CD4-positive, alpha-beta T cell treated with Interleukin-1 beta for 1 hour (primary cell): ENCODE results near the gene HMX1.

Source experiments
- DNase-seq, 2 donors: peaks; one replicate each; pipeline ENCODE4 v3.0.0-alpha.2; 2020 to 2022

The HMX1 gene

DNA sequence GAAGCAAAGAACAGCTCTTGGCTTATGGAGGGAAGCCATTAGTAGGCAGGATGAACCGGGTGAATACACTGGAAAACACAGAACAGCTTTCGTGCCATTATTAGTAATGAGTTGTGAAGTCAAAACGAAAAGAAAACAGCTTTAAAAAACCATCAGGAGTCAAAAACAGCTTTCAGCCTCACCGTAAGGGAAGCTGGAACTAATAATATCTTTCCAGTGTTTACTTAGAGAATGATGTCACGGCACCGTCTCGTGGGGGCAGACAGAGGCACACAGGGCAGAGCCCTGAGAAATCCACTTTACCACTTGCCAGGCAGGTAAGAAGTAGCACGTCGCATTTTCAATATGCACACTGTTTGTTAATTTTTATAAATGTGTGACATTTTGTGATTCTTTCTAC is 37.9 kb upstream of the HMX1 start:
- DNase-seq, result no peak

DNA sequence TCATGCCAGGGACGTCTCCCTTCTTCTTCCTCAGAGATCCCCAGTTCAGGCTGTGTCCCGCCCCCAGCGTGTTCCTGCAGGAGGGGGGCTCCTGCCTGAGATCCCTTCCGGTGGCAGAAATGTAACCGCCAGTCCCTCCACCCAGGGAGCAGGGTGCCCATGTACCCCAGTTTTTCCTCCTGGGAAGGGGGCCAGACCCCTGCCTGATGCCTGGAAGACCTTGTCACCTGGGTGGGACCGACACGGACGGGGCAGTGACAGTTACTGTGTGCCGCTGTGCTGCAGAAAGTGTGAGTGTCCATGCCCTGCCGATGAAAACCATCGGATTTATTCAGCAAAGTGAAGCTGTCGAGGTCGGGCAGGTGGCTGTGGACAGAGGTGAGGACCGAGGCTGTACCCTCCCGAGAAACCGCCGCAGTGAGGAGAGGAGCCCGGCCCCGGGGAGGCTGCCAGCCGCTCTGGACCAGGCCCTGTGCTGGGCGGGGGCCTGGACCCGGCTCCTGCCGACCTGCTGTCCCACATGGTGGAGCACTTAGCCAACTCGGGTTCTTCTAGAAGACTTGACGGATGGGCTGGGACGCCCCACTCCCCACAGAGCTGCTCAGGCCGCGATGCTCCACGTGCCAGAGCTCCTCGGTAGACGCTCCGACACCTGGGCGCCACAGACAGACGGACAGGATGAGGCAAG is 36.7 kb upstream of the HMX1 start:
- no peak for DNase-seq

DNA sequence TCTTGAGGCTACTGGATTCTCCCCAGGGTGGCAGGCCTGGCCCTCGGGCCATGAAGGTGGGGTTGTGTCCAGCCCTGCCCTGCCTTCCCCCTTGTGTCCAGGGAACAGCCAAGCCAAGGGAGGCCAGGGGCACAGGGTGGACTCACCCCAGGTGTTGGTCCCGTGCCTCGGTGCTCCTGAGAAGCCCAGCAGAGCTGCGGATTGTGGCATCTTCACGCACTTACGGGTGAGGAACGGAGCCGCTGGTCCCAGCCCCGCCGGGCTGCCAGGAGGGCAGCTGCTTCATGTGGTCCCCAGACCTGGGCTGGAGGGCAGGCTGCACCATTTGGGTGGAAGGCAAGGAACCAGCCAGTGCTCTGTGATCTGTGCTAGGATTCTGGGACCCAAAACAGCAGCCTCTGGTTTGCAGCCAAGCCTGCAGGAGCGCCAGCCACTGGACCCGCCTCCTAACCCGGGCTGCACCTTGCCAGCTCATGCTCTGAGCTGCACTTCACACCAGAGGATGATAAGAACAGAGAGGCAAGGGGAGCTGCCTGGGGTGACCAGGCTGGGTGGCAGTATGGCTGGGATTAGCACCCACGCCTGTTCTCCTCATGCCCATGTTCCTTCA is 36.1 kb upstream of the HMX1 start:
- DNase-seq, result no peak

DNA sequence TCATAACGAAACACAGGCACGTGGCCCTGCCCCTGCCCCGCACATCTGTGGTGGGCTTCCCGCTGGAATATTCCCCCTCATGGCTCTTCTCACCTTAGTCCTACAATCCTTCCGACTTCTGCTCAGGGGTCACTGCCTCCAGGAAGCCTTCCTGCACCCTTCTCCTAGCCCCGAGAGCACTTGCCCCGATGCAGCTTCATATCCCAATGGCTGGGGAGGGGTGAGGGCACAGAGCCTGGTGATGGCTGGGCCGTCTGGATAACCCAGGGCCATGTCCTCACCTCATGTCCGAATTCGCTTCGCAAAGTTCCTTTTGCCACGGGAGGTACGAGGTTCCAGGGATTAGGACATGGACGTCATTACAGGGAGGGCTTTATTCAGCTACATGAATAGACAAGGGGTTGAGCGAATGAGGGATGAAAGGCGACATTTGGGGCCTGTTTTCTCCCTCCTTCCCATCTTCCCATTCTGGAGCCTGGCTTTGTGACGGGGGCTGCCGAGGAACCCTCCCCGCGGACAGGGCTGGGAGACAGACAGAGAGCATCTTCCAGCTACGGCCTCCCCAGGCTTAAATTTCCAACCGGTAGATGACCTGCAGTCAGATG is 35.5 kb upstream of the HMX1 start:
- DNase-seq, result no peak

DNA sequence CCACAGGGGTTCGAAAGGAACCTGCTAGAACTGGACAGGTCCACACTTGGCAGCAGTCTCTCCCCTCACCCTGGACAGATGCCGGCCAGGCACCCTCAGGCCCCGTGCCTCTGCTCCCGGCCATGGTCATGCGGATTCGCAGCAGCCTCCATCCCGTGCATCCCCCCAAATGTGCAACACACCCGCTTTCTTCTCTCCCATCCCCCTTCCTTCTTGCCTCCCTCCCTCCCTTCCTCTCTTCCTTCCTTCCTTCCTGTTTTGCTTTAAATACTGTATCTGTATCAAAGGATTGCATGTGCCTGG is 35.0 kb upstream of the HMX1 start:
- no peak for DNase-seq

- DNase-seq, result no peak
Observed at GRCh38 chr4:8905773-8906667, 34.4 kb upstream of the HMX1 start.

- DNase-seq, result no peak
Observed at GRCh38 chr4:8905226-8905772, 33.7 kb upstream of the HMX1 start.

- DNase-seq, result no peak
Observed at GRCh38 chr4:8904666-8905065, 33.0 kb upstream of the HMX1 start.

- DNase-seq, result no peak
Observed at GRCh38 chr4:8904041-8904501, 32.4 kb upstream of the HMX1 start.

DNA sequence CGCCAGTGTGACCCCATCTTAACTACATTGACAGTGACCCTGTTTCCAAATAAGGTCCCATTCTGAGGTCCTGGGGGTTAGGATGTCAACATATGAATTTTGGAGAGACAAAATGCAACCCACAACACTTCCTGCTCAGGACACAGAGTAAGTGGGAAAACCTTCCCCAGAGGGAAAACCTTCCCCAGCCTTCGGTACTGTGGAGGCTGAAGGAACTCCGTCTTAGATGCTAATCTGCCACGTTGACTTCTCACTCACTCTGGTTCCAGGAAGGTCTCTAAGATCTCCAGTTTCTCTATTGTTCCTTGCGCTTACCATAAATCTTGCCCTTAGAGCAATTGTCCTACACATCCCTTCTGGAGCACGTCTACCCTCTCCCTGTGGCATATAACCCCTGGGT is 29.7 kb upstream of the HMX1 start:
- DNase-seq, result no peak

DNA sequence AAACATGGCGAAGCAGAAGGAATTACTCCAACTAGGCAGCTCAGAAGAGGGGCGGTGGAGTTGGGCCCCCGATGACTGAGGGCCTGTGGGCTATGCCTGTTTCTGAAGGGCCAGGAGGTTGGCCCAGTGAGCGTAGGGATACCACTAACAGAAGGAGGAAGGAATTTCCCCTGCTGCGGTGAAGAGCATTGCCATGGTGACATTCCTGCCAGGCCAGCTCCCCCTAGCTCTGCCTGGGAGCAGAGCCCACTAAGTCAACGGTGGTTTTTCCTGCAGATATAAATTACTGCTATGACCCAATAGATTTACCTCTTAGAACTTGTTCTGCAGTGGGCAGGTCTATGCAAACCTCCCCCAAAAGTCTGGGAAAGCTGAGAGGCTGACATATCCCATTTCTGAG is 28.9 kb upstream of the HMX1 start:
- DNase-seq, result no peak

DNA sequence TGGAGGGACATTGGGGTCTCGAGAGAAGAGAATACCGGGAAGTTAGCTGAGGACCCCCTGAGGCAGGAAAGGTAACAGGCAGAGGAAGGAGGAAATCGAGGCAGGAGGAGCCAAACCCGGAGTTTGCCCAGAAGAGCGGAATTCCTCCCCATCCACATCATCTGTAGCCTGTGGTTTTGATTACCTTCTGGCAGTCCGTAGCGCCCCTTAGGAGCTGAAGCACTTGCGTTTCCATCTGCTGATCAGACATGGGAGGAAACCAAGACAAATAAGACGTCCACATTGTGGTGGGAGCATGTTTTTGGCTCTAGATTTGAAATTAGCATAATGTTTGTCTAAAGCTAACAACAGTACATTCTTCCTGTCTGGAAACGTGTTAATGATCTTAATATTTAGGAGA is 26.8 kb upstream of the HMX1 start:
- DNase-seq, result no peak

GRCh38 chr4:8897251-8898167 is 25.9 kb upstream of the HMX1 start:
- no peak for DNase-seq

DNA sequence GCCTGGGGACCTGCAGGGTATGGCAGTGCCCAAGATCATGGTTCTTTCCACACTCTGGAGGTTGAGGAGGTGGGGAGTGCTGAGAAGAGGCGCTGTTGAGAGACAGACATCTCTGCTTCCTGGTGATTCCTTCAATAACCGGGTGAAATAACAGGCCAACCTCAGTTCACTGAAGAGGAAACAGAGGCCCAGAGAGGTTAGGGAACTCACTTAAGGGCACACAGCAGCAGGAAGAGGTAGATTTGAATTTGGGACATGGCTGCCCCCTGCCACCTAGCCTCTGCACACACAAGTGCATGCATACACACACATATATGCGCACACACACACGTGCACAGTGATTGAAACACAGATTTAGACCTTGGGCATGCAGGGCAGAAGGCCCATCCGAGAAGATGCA is 24.9 kb upstream of the HMX1 start:
- DNase-seq, result no peak

- DNase-seq, result no peak
Observed at GRCh38 chr4:8896071-8896470, 24.4 kb upstream of the HMX1 start.

DNA sequence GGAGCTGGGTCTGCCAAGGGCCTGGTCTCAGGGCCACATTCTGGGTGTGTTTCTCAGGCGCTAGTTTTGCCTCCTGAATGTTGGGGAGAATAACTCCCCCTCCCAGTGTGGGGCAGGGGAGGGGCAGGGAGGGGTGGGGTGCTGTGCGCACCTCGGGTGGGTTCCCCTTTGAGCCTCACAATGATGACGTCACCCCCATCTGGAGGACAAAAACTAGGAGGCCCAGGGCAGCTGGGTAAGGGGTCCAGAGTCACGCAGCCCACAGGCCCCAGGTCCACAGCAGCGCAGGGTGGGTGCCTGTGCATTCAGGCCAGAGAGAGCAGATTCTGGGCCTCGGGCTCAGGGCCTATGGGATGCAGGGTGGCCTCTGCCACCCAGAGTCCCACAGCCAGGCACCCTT is 23.7 kb upstream of the HMX1 start:
- no peak for DNase-seq

GRCh38 chr4:8894424-8894816 is 22.8 kb upstream of the HMX1 start:
- DNase-seq, result no peak

- no peak for DNase-seq
Observed at GRCh38 chr4:8893624-8894423, 22.2 kb upstream of the HMX1 start.

DNA sequence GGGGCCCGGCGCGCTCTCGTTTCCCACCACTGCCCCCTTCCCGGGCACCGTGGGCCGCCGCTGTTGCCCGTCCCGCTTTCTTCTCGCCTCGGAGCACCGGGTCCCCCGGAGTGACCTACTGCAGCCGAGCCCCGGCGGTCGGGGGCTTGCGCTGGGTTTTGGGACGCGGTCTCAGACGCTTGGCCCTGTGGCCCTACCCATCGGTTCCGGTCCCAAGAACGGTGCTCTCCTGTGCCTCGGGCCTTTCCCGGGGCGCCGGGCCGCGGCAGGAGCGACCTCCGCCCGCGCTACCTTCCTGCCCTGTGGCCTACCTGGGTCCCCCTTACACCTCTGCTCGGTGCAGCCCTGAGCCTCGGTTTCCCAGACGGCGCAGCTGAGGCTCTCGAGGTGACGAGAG is 21.6 kb upstream of the HMX1 start:
- DNase-seq, result no peak

DNA sequence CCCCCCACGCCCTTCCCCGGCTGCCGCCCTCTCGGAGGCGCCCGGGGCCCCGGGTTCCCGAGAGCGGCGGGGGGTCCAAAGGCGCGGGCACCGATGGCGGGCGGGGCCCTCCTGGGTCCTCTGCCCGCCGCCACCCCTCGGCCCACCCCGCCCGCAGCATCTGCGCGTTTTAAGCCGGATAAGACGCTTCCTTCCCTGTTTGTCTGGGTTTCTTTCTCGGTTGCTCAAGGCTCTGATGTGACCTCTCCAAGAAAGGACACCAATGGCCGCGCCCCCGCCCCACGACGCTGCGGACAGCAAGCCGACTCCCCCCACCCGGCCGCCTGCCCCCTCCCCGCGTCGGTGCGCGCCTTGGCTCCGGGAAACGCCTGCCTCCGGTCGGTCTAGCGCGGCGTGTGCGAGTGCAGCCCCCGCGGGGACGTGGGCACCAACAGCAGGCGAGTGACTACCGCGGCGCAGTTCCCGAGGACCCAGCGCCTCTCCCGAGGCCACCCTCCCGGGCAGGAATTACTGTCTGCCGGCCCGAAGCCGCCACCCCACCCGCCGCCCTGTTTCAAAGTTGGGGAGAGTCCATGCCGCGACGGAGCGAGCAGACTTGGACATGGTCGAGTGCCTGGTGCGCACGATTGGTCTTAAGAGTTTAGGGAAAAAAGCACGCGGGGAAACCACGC is 21.1 kb upstream of the HMX1 start:
- DNase-seq, result no peak
